Endothelial cell (in vitro differentiated cells): ENCODE data around the gene GLP2R. TPM values are rescaled to one million over a fixed set of nuclear protein-coding genes. Genes with fewer than 3 reads are reported as not detected.

ENCODE experiments used
- DNase-seq: peaks from one replicate; pipeline ENCODE4 v3.0.0; 2021; ENCODE audit warnings: low spot score
- H3K27ac Mint-ChIP-seq: one replicate; pipeline ENCODE4 v1.8.0; 2021; ENCODE audit warnings: mixed read lengths, inconsistent platforms; ENCODE audit not compliant: unreplicated experiment
- H3K27me3 Mint-ChIP-seq: one replicate; pipeline ENCODE4 v1.8.0; 2021; ENCODE audit warnings: mild to moderate bottlenecking, moderate library complexity, mixed read lengths, inconsistent platforms; ENCODE audit not compliant: unreplicated experiment
- H3K36me3 Mint-ChIP-seq: one replicate; pipeline ENCODE4 v1.8.0; 2021; ENCODE audit warnings: mild to moderate bottlenecking, low read depth, mixed read lengths, inconsistent platforms; ENCODE audit not compliant: unreplicated experiment
- H3K4me1 Mint-ChIP-seq: one replicate; pipeline ENCODE4 v1.8.0; 2021; ENCODE audit warnings: mild to moderate bottlenecking, mixed read lengths, inconsistent platforms; ENCODE audit not compliant: unreplicated experiment
- H3K4me3 Mint-ChIP-seq: one replicate; pipeline ENCODE4 v1.8.0; 2021; ENCODE audit warnings: mild to moderate bottlenecking, mixed read lengths, inconsistent platforms; ENCODE audit not compliant: unreplicated experiment
- H3K9me3 Mint-ChIP-seq: one replicate; pipeline ENCODE4 v1.8.0; 2021; ENCODE audit warnings: mixed read lengths, inconsistent platforms; ENCODE audit not compliant: unreplicated experiment
- total RNA-seq: library from RNA; stranded (reverse); fragmentation: NEBNext Ultra II Directional; extraction: Animal tissue kit (Norgen Biotek cat#: 25700); gene quantifications from one replicate; pipeline ENCODE4 v1.2.1, GENCODE V29; 2021; ENCODE audit not compliant: unreplicated experiment
- TF ChIP-seq, protein P1 (sequence below): fragments of 200-600 bp; sonication (generic); IDR thresholded peaks from one replicate; pipeline ENCODE4 v1.5.0; 2021; ENCODE audit warnings: antibody characterized with exemption; ENCODE audit not compliant: unreplicated experiment

Gene GLP2R
- total RNA-seq, 1 donor from 2014 or later: 0.15 TPM

DNA sequence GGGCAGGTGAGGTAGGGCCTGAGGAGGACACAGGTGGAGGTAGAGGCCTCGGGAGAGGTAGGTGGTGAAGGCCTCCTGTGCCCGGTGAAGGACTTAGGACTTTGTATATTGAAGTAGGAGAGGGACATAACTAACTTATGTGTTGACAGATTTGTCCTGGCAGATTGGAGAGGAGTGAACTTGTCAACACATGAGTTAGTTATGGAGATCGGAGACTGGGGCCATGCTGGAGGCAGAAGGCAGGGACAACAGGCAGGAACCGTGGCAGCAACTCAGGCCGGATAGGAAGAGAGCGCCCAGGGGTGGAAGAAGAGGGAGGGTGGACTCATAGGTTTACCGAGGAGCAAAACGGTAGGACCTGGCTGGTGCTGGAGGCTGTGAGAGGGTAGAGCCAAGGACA is 18.4 kb downstream of the GLP2R start:
- Mint-ChIP-seq H3K36me3 (no peaks in the 10 kb centered on the region), H3K4me1 (no peaks in the 10 kb centered on the region), H3K9me3 (no peaks in the 10 kb centered on the region), H3K4me3 (no peak overlapping the region), H3K27me3 (peaks cover 5% of the 10 kb centered on the region), H3K27ac (no peak overlapping the region)
- DNase-seq: no peak
- TF ChIP-seq, protein P1, sequence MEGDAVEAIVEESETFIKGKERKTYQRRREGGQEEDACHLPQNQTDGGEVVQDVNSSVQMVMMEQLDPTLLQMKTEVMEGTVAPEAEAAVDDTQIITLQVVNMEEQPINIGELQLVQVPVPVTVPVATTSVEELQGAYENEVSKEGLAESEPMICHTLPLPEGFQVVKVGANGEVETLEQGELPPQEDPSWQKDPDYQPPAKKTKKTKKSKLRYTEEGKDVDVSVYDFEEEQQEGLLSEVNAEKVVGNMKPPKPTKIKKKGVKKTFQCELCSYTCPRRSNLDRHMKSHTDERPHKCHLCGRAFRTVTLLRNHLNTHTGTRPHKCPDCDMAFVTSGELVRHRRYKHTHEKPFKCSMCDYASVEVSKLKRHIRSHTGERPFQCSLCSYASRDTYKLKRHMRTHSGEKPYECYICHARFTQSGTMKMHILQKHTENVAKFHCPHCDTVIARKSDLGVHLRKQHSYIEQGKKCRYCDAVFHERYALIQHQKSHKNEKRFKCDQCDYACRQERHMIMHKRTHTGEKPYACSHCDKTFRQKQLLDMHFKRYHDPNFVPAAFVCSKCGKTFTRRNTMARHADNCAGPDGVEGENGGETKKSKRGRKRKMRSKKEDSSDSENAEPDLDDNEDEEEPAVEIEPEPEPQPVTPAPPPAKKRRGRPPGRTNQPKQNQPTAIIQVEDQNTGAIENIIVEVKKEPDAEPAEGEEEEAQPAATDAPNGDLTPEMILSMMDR: no peak

DNA sequence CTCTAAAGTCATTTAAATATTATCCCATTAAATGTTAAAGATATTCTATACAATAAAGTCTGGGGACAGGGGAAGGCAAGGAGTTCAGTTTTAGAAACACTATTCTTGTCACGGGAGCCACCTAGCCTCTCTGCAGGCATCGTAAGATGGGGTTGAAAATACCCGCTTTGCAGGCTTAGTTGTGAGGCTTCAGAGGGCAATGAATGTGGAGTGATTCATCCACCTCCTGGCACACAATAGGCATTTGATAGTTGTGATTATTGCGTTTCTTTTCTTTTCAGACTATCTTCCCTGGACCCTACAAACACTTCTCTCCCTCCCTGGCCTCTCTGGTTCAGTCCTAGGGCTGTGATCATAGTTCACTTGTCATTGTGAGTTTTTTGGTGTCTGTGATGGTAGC is 19.6 kb downstream of the GLP2R start:
- Mint-ChIP-seq H3K27ac (no peak overlapping the region), H3K27me3 (peaks cover 3% of the 10 kb centered on the region), H3K4me3 (no peak overlapping the region), H3K36me3 (no peaks in the 10 kb centered on the region), H3K9me3 (no peaks in the 10 kb centered on the region), H3K4me1 (no peaks in the 10 kb centered on the region)
- TF ChIP-seq, protein P1: no peak
- DNase-seq: no peak

DNA sequence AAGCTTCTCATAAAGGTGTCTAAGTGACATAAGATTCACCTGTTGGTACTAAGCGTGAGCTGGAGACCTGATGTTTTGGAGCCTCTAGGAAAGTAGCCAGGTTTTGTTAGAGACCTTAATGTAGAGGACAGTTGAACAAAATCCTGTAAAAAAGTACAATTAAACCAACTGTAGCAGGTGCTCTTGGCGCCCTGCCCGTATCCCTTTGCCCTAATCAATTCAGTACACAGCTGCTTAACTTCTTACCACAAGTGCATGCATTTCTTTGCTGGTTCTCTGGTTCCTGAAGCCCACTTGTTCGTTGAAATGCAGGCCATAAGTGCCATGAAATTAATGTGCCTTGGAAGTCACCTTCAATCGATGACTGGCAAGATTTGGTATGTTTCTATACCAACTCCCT is 24.4 kb downstream of the GLP2R start:
- H3K4me1 Mint-ChIP-seq: no peaks in the 10 kb centered on the region
- TF ChIP-seq, protein P1: no peak
- H3K27ac Mint-ChIP-seq: no peak overlapping the region
- H3K27me3 Mint-ChIP-seq: no peaks in the 10 kb centered on the region
- H3K36me3 Mint-ChIP-seq: no peaks in the 10 kb centered on the region
- DNase-seq: no peak
- H3K9me3 Mint-ChIP-seq: no peaks in the 10 kb centered on the region
- H3K4me3 Mint-ChIP-seq: no peak overlapping the region

DNA sequence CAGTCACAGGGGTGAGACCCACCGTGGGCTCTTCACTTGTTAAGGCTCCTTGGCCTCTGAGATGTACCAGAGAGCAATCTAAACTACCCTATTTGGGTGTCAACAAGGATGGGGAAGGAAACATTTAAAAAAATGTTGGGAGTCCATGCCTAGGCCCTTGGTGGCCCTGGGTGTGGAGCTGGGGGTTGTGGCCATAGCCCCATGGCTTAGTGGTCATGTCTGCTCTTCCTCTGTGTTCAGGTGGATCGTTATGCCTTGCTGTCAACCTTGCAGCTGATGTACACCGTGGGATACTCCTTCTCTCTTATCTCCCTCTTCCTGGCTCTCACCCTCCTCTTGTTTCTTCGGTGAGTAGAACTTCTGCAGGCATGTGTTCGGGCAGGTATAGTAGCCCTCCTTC is 28.5 kb downstream of the GLP2R start:
- TF ChIP-seq, protein P1: no peak
- DNase-seq: no peak
- H3K4me1 Mint-ChIP-seq: no peaks in the 10 kb centered on the region
- no peaks in the 10 kb centered on the region for H3K9me3 Mint-ChIP-seq
- no peak overlapping the region for H3K27ac Mint-ChIP-seq
- H3K36me3 Mint-ChIP-seq: no peaks in the 10 kb centered on the region
- no peak overlapping the region for H3K4me3 Mint-ChIP-seq
- no peaks in the 10 kb centered on the region for H3K27me3 Mint-ChIP-seq

DNA sequence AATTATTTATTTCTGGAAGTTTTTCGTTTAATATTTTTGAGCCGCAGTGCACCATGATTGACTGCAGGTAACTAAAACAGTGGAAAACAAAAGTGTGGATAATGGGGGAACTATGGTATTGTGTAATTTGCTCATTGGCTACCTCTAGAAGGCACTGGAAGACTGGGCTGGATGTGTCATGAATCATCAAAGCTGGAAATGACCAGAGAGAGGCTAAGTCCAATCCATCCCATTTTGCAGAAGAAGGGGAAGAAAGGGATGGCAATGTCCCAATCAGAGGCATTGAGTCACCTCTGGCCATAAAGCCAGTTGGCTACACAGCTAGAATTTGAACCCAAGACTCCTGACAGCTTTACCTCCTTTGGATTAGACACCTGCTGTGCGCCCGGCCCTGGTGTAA is 29.3 kb downstream of the GLP2R start:
- no peak overlapping the region for H3K27ac Mint-ChIP-seq
- no peaks in the 10 kb centered on the region for H3K9me3 Mint-ChIP-seq
- H3K4me1 Mint-ChIP-seq: no peaks in the 10 kb centered on the region
- H3K27me3 Mint-ChIP-seq: no peaks in the 10 kb centered on the region
- no peak for DNase-seq
- TF ChIP-seq, protein P1: no peak
- no peaks in the 10 kb centered on the region for H3K36me3 Mint-ChIP-seq
- H3K4me3 Mint-ChIP-seq: no peak overlapping the region
